Measurements from ENCODE around the gene AFF1.

- no peak for TF ChIP-seq POLR2A (IDR thresholded peaks at IDR 0.05; ENCODE audit: low read length)
- no peak for TF ChIP-seq GATA1 (IDR thresholded peaks at IDR 0.05; ENCODE audit: low read depth, low read length)
These were observed 151.5 kb downstream of the AFF1 start for GRCh38 chr4:87086143-87086805.

Data from erythroblast (primary cell).